ENCODE data around the gene MAP7. TPM values are rescaled to one million over a fixed set of nuclear protein-coding genes. Genes with fewer than 3 reads are reported as not detected.

Gene MAP7
- total and polyA plus RNA-seq, 11 donors = 0.86 to 3.2 (median 2.1) TPM

- intact Hi-C loops (cut with DNase I) = no loop called here
- Histone ChIP-seq H3K4me3 (no peak overlapping the region), H3K9me3 (no peaks in the 10 kb centered on the region), H3K27ac (no peak overlapping the region), H3K4me1 (no peaks in the 10 kb centered on the region), H3K36me3 (peaks cover 0 to 2% (median 0%) of the 10 kb centered on the region in 9 donors), H3K27me3 (no peaks in the 10 kb centered on the region)
- 54 to 68% (median 59%) methylated on average over 2 of the region's 2 CpGs for WGBS, 4 donors
- ATAC-seq (no peak), DNase-seq (no peak)
- TF ChIP-seq CTCF (IDR thresholded peaks at IDR 0.05) = no peak
- TF ChIP-seq POLR2A (IDR thresholded peaks at IDR 0.05) = no peak
These were observed 206.9 kb downstream of the MAP7 start for GRCh38 chr6:136343275-136343674.

GRCh38 chr6:136341967-136342366, 208.3 kb downstream of the MAP7 start:
- no peaks in the 10 kb centered on the region for H3K4me1 ChIP-seq
- no peak overlapping the region for H3K27ac ChIP-seq
- H3K27me3 ChIP-seq = no peaks in the 10 kb centered on the region
- intact Hi-C loops (cut with DNase I) = no loop called here
- WGBS, 4 donors = 85 to 93% (median 92%) methylated on average over 3 of the region's 3 CpGs
- no peak for DNase-seq
- no peak overlapping the region for H3K4me3 ChIP-seq
- H3K36me3 ChIP-seq = peaks cover 0 to 2% (median 0%) of the 10 kb centered on the region in 9 donors
- ATAC-seq = no peak
- TF ChIP-seq POLR2A (IDR thresholded peaks at IDR 0.05) (no peak), CTCF (IDR thresholded peaks at IDR 0.05) (no peak)
- no peaks in the 10 kb centered on the region for H3K9me3 ChIP-seq

GRCh38 chr6:136341367-136341766, 208.9 kb downstream of the MAP7 start:
- H3K4me3 ChIP-seq = no peak overlapping the region
- H3K27me3 ChIP-seq = no peaks in the 10 kb centered on the region
- intact Hi-C loops (cut with DNase I) = no loop called here
- no peak overlapping the region for H3K27ac ChIP-seq
- no peaks in the 10 kb centered on the region for H3K9me3 ChIP-seq
- WGBS, 4 donors = 94 to 99% (median 95%) methylated on average over 3 of the region's 3 CpGs
- H3K4me1 ChIP-seq = no peaks in the 10 kb centered on the region
- DNase-seq (no peak), ATAC-seq (no peak)
- peaks cover 0 to 2% (median 0%) of the 10 kb centered on the region in 9 donors for H3K36me3 ChIP-seq
- TF ChIP-seq CTCF (IDR thresholded peaks at IDR 0.05) (no peak), POLR2A (IDR thresholded peaks at IDR 0.05) (no peak)

- H3K27ac ChIP-seq = no peak overlapping the region
- no peak for TF ChIP-seq CTCF (IDR thresholded peaks at IDR 0.05)
- TF ChIP-seq POLR2A (IDR thresholded peaks at IDR 0.05) = no peak
- H3K4me1 ChIP-seq = peaks cover 0 to 3% (median 0%) of the 10 kb centered on the region in 12 donors
- 59 to 64% (median 62%) methylated on average over 4 of the region's 4 CpGs for WGBS, 4 donors
- no peaks in the 10 kb centered on the region for H3K9me3 ChIP-seq
- H3K36me3 ChIP-seq = no peaks in the 10 kb centered on the region
- no peaks in the 10 kb centered on the region for H3K27me3 ChIP-seq
- ATAC-seq (no peak), DNase-seq (no peak)
- no peak overlapping the region for H3K4me3 ChIP-seq
- intact Hi-C loops (cut with DNase I) = no loop called here
These were observed 211.7 kb downstream of the MAP7 start for GRCh38 chr6:136338486-136338885.

All from heart left ventricle (tissue), 16 donors.